ENCODE results near the gene DCX.

DCX gene

GRCh38 chrX:111411983-111412382, at the start of gene DCX:
Gene DCX (minus strand): TSS chrX:111412192. CDS start chrX:111410398, 1,794 bp downstream.
- H3K9me3 Mint-ChIP-seq = no peaks in the 10 kb centered on the region
- no peak for DNase-seq (ENCODE audit: low spot score in 2 of 2)
- H3K36me3 Mint-ChIP-seq = no peaks in the 10 kb centered on the region
- no peak within 1 kb of the TSS for H3K4me3 Mint-ChIP-seq
- no peaks in the 10 kb centered on the region for H3K4me1 Mint-ChIP-seq
- no peak within 1 kb of the TSS for H3K27ac Mint-ChIP-seq
- no peak for ATAC-seq

- DNase-seq (ENCODE audit: low spot score in 2 of 2) = no peak
- no peak for ATAC-seq
- Mint-ChIP-seq H3K4me3 (no peak overlapping the region), H3K36me3 (no peaks in the 10 kb centered on the region), H3K4me1 (no peaks in the 10 kb centered on the region), H3K9me3 (no peaks in the 10 kb centered on the region), H3K27ac (no peak overlapping the region)
Observed at GRCh38 chrX:111460607-111461006, 48.6 kb upstream of the DCX start.

GRCh38 chrX:111447298-111447697, 35.3 kb upstream of the DCX start:
- Mint-ChIP-seq H3K27ac (no peak overlapping the region), H3K36me3 (no peaks in the 10 kb centered on the region), H3K4me1 (no peaks in the 10 kb centered on the region), H3K4me3 (no peak overlapping the region), H3K9me3 (no peaks in the 10 kb centered on the region)
- no peak for ATAC-seq
- peak in 1 of 2 donors; percentile 44 for DNase-seq (ENCODE audit: low spot score in 2 of 2)

GRCh38 chrX:111445485-111445884, 33.5 kb upstream of the DCX start:
- no peaks in the 10 kb centered on the region for H3K36me3 Mint-ChIP-seq
- H3K4me1 Mint-ChIP-seq = no peaks in the 10 kb centered on the region
- H3K9me3 Mint-ChIP-seq = no peaks in the 10 kb centered on the region
- no peak for ATAC-seq
- H3K27ac Mint-ChIP-seq = no peak overlapping the region
- DNase-seq (ENCODE audit: low spot score in 2 of 2) = no peak
- H3K4me3 Mint-ChIP-seq = no peak overlapping the region

GRCh38 chrX:111444881-111445280, 32.9 kb upstream of the DCX start:
- H3K9me3 Mint-ChIP-seq = no peaks in the 10 kb centered on the region
- H3K27ac Mint-ChIP-seq = no peak overlapping the region
- ATAC-seq (no peak), DNase-seq (ENCODE audit: low spot score in 2 of 2) (no peak)
- no peaks in the 10 kb centered on the region for H3K36me3 Mint-ChIP-seq
- H3K4me3 Mint-ChIP-seq = no peak overlapping the region
- H3K4me1 Mint-ChIP-seq = no peaks in the 10 kb centered on the region

GRCh38 chrX:111443946-111444345, 32.0 kb upstream of the DCX start:
- Mint-ChIP-seq H3K4me3 (no peak overlapping the region), H3K27ac (no peak overlapping the region), H3K9me3 (no peaks in the 10 kb centered on the region), H3K4me1 (no peaks in the 10 kb centered on the region), H3K36me3 (no peaks in the 10 kb centered on the region)
- DNase-seq (ENCODE audit: low spot score in 2 of 2) (no peak), ATAC-seq (no peak)

GRCh38 chrX:111442791-111443190, 30.8 kb upstream of the DCX start:
- no peaks in the 10 kb centered on the region for H3K36me3 Mint-ChIP-seq

GRCh38 chrX:111435469-111435868, 23.5 kb upstream of the DCX start:
- ATAC-seq (no peak), DNase-seq (ENCODE audit: low spot score in 2 of 2) (no peak)
- no peaks in the 10 kb centered on the region for H3K36me3 Mint-ChIP-seq
- H3K4me3 Mint-ChIP-seq = no peak overlapping the region
- no peak overlapping the region for H3K27ac Mint-ChIP-seq
- H3K9me3 Mint-ChIP-seq = no peaks in the 10 kb centered on the region
- H3K4me1 Mint-ChIP-seq = no peaks in the 10 kb centered on the region

More at GRCh38 chrX:111442791-111443190, 30.8 kb upstream of the DCX start:
- no peak for ATAC-seq
- Mint-ChIP-seq H3K27ac (no peak overlapping the region), H3K4me3 (no peak overlapping the region), H3K9me3 (no peaks in the 10 kb centered on the region), H3K4me1 (no peaks in the 10 kb centered on the region)
- DNase-seq (ENCODE audit: low spot score in 2 of 2) = no peak

- no peaks in the 10 kb centered on the region for H3K9me3 Mint-ChIP-seq
- no peaks in the 10 kb centered on the region for H3K36me3 Mint-ChIP-seq
- H3K27ac Mint-ChIP-seq = no peak overlapping the region
- DNase-seq (ENCODE audit: low spot score in 2 of 2) (no peak), ATAC-seq (no peak)
- no peaks in the 10 kb centered on the region for H3K4me1 Mint-ChIP-seq
- no peak overlapping the region for H3K4me3 Mint-ChIP-seq
Observed at GRCh38 chrX:111431001-111431400, 19.0 kb upstream of the DCX start.

GRCh38 chrX:111411557-111411956, 435 bp downstream of the DCX start:
- no peak for ATAC-seq
- H3K27ac Mint-ChIP-seq = no peak overlapping the region
- no peaks in the 10 kb centered on the region for H3K9me3 Mint-ChIP-seq

GRCh38 chrX:111410590-111411078, 1.4 kb downstream of the DCX start:
- Mint-ChIP-seq H3K9me3 (no peaks in the 10 kb centered on the region), H3K36me3 (no peaks in the 10 kb centered on the region), H3K4me1 (no peaks in the 10 kb centered on the region), H3K27ac (no peak overlapping the region), H3K4me3 (no peak overlapping the region)
- no peak for DNase-seq (ENCODE audit: low spot score in 2 of 2)
- no peak for ATAC-seq

More at GRCh38 chrX:111411557-111411956, 435 bp downstream of the DCX start:
- H3K4me3 Mint-ChIP-seq = no peak overlapping the region
- DNase-seq (ENCODE audit: low spot score in 2 of 2) = no peak
- no peaks in the 10 kb centered on the region for H3K4me1 Mint-ChIP-seq
- no peaks in the 10 kb centered on the region for H3K36me3 Mint-ChIP-seq

- Mint-ChIP-seq H3K27ac (no peak overlapping the region), H3K36me3 (no peaks in the 10 kb centered on the region), H3K4me1 (no peaks in the 10 kb centered on the region), H3K9me3 (no peaks in the 10 kb centered on the region), H3K4me3 (no peak overlapping the region)
- ATAC-seq (no peak), DNase-seq (ENCODE audit: low spot score in 2 of 2) (no peak)
Observed at GRCh38 chrX:111409326-111409725, 2.7 kb downstream of the DCX start.

GRCh38 chrX:111407948-111408347, 4.0 kb downstream of the DCX start:
- Mint-ChIP-seq H3K36me3 (no peaks in the 10 kb centered on the region), H3K27ac (no peak overlapping the region), H3K4me1 (no peaks in the 10 kb centered on the region), H3K9me3 (no peaks in the 10 kb centered on the region), H3K4me3 (no peak overlapping the region)
- ATAC-seq (no peak), DNase-seq (ENCODE audit: low spot score in 2 of 2) (no peak)

- H3K4me3 Mint-ChIP-seq = no peak overlapping the region
- no peak overlapping the region for H3K27ac Mint-ChIP-seq
- no peaks in the 10 kb centered on the region for H3K36me3 Mint-ChIP-seq
- ATAC-seq = no peak
- no peak for DNase-seq (ENCODE audit: low spot score in 2 of 2)
- H3K9me3 Mint-ChIP-seq = no peaks in the 10 kb centered on the region
- no peaks in the 10 kb centered on the region for H3K4me1 Mint-ChIP-seq
Observed at GRCh38 chrX:111402344-111402743, 9.6 kb downstream of the DCX start.

- H3K27ac Mint-ChIP-seq = no peak overlapping the region
- ATAC-seq (no peak), DNase-seq (ENCODE audit: low spot score in 2 of 2) (no peak)
- no peaks in the 10 kb centered on the region for H3K9me3 Mint-ChIP-seq
- no peaks in the 10 kb centered on the region for H3K4me1 Mint-ChIP-seq
- no peak overlapping the region for H3K4me3 Mint-ChIP-seq
- H3K36me3 Mint-ChIP-seq = no peaks in the 10 kb centered on the region
Observed at GRCh38 chrX:111395149-111395548, 16.8 kb downstream of the DCX start.

- Mint-ChIP-seq H3K36me3 (no peaks in the 10 kb centered on the region), H3K4me3 (no peak overlapping the region), H3K9me3 (no peaks in the 10 kb centered on the region), H3K27ac (no peak overlapping the region), H3K4me1 (no peaks in the 10 kb centered on the region)
- ATAC-seq (no peak), DNase-seq (ENCODE audit: low spot score in 2 of 2) (no peak)
Observed at GRCh38 chrX:111394569-111394968, 17.4 kb downstream of the DCX start.

- Mint-ChIP-seq H3K9me3 (no peaks in the 10 kb centered on the region), H3K36me3 (no peaks in the 10 kb centered on the region), H3K4me3 (no peak overlapping the region), H3K27ac (no peak overlapping the region), H3K4me1 (no peaks in the 10 kb centered on the region)
- DNase-seq (ENCODE audit: low spot score in 2 of 2) (no peak), ATAC-seq (no peak)
Observed at GRCh38 chrX:111387470-111388070, 24.4 kb downstream of the DCX start.

All from stimulated activated effector memory CD8-positive, alpha-beta T cell treated with anti-CD3 and anti-CD28 coated beads, Interleukin-12 subunit alpha, Interleukin-12 subunit beta, amount 100 ng/mL, for 72 hours (primary cell).